Stimulated activated naive CD8-positive, alpha-beta T cell treated with anti-CD3 and anti-CD28 coated beads, Interleukin-15, amount 100 ng/mL, for 72 hours (primary cell): ENCODE data around the gene LCN2.

ENCODE experiments used
- ATAC-seq: fragments of 150-1000 bp; cut with Tn5 transposase; 2 replicates; pipeline ENCODE4 v1.10.0; 2021; ENCODE audit warnings: mild to moderate bottlenecking, moderate library complexity
- DNase-seq, 2 donors: peaks; one replicate each; pipeline ENCODE4 v3.0.0; 2021 to 2022
- H3K27ac Mint-ChIP-seq, 2 donors: one replicate each; pipeline ENCODE4 v1.8.0; 2022; ENCODE audit warnings: mild to moderate bottlenecking in 2 of 2, mixed read lengths in 2 of 2, moderate library complexity in 2 of 2
- H3K27me3 Mint-ChIP-seq: one replicate; pipeline ENCODE4 v1.8.0; 2022; ENCODE audit warnings: mixed read lengths
- H3K4me1 Mint-ChIP-seq: one replicate; pipeline ENCODE4 v1.8.0; 2022; ENCODE audit warnings: mild to moderate bottlenecking, mixed read lengths
- H3K4me3 Mint-ChIP-seq, 2 donors: one replicate each; pipeline ENCODE4 v1.8.0; 2022; ENCODE audit warnings: mild to moderate bottlenecking in 2 of 2, mixed read lengths in 2 of 2, moderate library complexity in 1 of 2
- H3K9me3 Mint-ChIP-seq, 2 donors: one replicate each; pipeline ENCODE4 v1.8.0; 2022; ENCODE audit warnings: mixed read lengths in 2 of 2

LCN2 gene

GRCh38 chr9:128162215-128163026, 13.2 kb downstream of the LCN2 start:
- Mint-ChIP-seq H3K9me3 (no peaks in the 10 kb centered on the region), H3K27me3 (no peaks in the 10 kb centered on the region), H3K4me1 (peaks cover 32% of the 10 kb centered on the region), H3K4me3 (peak overlapping the region in 1 of 2 donors; percentile 54), H3K27ac (no peak overlapping the region)
- DNase-seq (no peak), ATAC-seq (no peak)

GRCh38 chr9:128163027-128163515, 13.8 kb downstream of the LCN2 start:
- Mint-ChIP-seq H3K27me3 (no peaks in the 10 kb centered on the region), H3K4me1 (peaks cover 32% of the 10 kb centered on the region), H3K9me3 (no peaks in the 10 kb centered on the region), H3K27ac (no peak overlapping the region), H3K4me3 (no peak overlapping the region)
- no peak for DNase-seq
- no peak for ATAC-seq

- H3K4me1 Mint-ChIP-seq = peaks cover 32% of the 10 kb centered on the region
- H3K9me3 Mint-ChIP-seq = no peaks in the 10 kb centered on the region
- no peak overlapping the region for H3K27ac Mint-ChIP-seq
- no peaks in the 10 kb centered on the region for H3K27me3 Mint-ChIP-seq
- no peak for ATAC-seq
- H3K4me3 Mint-ChIP-seq = no peak overlapping the region
- no peak for DNase-seq
Measured at GRCh38 chr9:128163523-128164306, 14.5 kb downstream of the LCN2 start.

GRCh38 chr9:128164307-128164885, 15.1 kb downstream of the LCN2 start:
- Mint-ChIP-seq H3K27me3 (no peaks in the 10 kb centered on the region), H3K9me3 (no peaks in the 10 kb centered on the region), H3K4me1 (peaks cover 28% of the 10 kb centered on the region), H3K27ac (no peak overlapping the region), H3K4me3 (no peak overlapping the region)
- ATAC-seq (no peak), DNase-seq (no peak)

- H3K4me3 Mint-ChIP-seq = no peak overlapping the region
- ATAC-seq (no peak), DNase-seq (no peak)
- peaks cover 18% of the 10 kb centered on the region for H3K4me1 Mint-ChIP-seq
- H3K27me3 Mint-ChIP-seq = no peaks in the 10 kb centered on the region
- H3K27ac Mint-ChIP-seq = no peak overlapping the region
- H3K9me3 Mint-ChIP-seq = no peaks in the 10 kb centered on the region
Measured at GRCh38 chr9:128166169-128166568, 16.9 kb downstream of the LCN2 start.

- Mint-ChIP-seq H3K27me3 (no peaks in the 10 kb centered on the region), H3K4me1 (peaks cover 8% of the 10 kb centered on the region), H3K9me3 (no peaks in the 10 kb centered on the region), H3K27ac (peak overlapping the region in 1 of 2 donors; percentile 72), H3K4me3 (no peak overlapping the region)
- DNase-seq (no peak), ATAC-seq (no peak)
Measured at GRCh38 chr9:128167209-128167608, 18.0 kb downstream of the LCN2 start.

- Mint-ChIP-seq H3K27me3 (no peaks in the 10 kb centered on the region), H3K27ac (no peak overlapping the region), H3K4me1 (no peaks in the 10 kb centered on the region), H3K9me3 (no peaks in the 10 kb centered on the region), H3K4me3 (no peak overlapping the region)
- ATAC-seq = no peak
- DNase-seq = no peak
Measured at GRCh38 chr9:128168731-128169308, 19.6 kb downstream of the LCN2 start.

- no peak for DNase-seq
- Mint-ChIP-seq H3K9me3 (no peaks in the 10 kb centered on the region), H3K27ac (no peak overlapping the region), H3K4me3 (no peak overlapping the region), H3K4me1 (no peaks in the 10 kb centered on the region), H3K27me3 (no peaks in the 10 kb centered on the region)
- no peak for ATAC-seq
Measured at GRCh38 chr9:128169492-128169891, 20.2 kb downstream of the LCN2 start.

- H3K27ac Mint-ChIP-seq = peak overlapping the region in 1 of 2 donors; percentile 82
- no peak for ATAC-seq
- H3K27me3 Mint-ChIP-seq = no peaks in the 10 kb centered on the region
- H3K4me1 Mint-ChIP-seq = no peaks in the 10 kb centered on the region
- no peak for DNase-seq
- no peaks in the 10 kb centered on the region for H3K9me3 Mint-ChIP-seq
- H3K4me3 Mint-ChIP-seq = no peak overlapping the region
Measured at GRCh38 chr9:128169925-128170324, 20.7 kb downstream of the LCN2 start.

GRCh38 chr9:128174062-128174461, 24.8 kb downstream of the LCN2 start:
- DNase-seq (no peak), ATAC-seq (no peak)
- no peaks in the 10 kb centered on the region for H3K9me3 Mint-ChIP-seq
- no peaks in the 10 kb centered on the region for H3K27me3 Mint-ChIP-seq
- peak overlapping the region in 1 of 2 donors; percentile 76 for H3K27ac Mint-ChIP-seq
- no peaks in the 10 kb centered on the region for H3K4me1 Mint-ChIP-seq
- H3K4me3 Mint-ChIP-seq = no peak overlapping the region

GRCh38 chr9:128175102-128175563, 25.9 kb downstream of the LCN2 start:
- Mint-ChIP-seq H3K27me3 (no peaks in the 10 kb centered on the region), H3K4me3 (no peak overlapping the region), H3K4me1 (no peaks in the 10 kb centered on the region), H3K9me3 (no peaks in the 10 kb centered on the region), H3K27ac (peak overlapping the region in 1 of 2 donors; percentile 21)
- DNase-seq (no peak), ATAC-seq (no peak)

GRCh38 chr9:128175726-128176125, 26.5 kb downstream of the LCN2 start:
- H3K4me3 Mint-ChIP-seq = no peak overlapping the region
- DNase-seq (no peak), ATAC-seq (no peak)
- H3K27me3 Mint-ChIP-seq = no peaks in the 10 kb centered on the region
- no peaks in the 10 kb centered on the region for H3K9me3 Mint-ChIP-seq
- H3K27ac Mint-ChIP-seq = peak overlapping the region in 1 of 2 donors; percentile 27
- H3K4me1 Mint-ChIP-seq = no peaks in the 10 kb centered on the region

GRCh38 chr9:128178806-128179431, 29.7 kb downstream of the LCN2 start:
- Mint-ChIP-seq H3K4me1 (peaks cover 2% of the 10 kb centered on the region), H3K27me3 (no peaks in the 10 kb centered on the region), H3K9me3 (no peaks in the 10 kb centered on the region), H3K4me3 (no peak overlapping the region), H3K27ac (no peak overlapping the region)
- no peak for DNase-seq
- ATAC-seq = no peak

- no peak overlapping the region for H3K4me3 Mint-ChIP-seq
- H3K27me3 Mint-ChIP-seq = no peaks in the 10 kb centered on the region
- ATAC-seq = no peak
- no peak for DNase-seq
- peaks cover 5% of the 10 kb centered on the region for H3K4me1 Mint-ChIP-seq
- H3K9me3 Mint-ChIP-seq = no peaks in the 10 kb centered on the region
- no peak overlapping the region for H3K27ac Mint-ChIP-seq
Measured at GRCh38 chr9:128180001-128180400, 30.7 kb downstream of the LCN2 start.

GRCh38 chr9:128180447-128180846, 31.2 kb downstream of the LCN2 start:
- H3K4me3 Mint-ChIP-seq = no peak overlapping the region
- H3K27me3 Mint-ChIP-seq = no peaks in the 10 kb centered on the region
- H3K4me1 Mint-ChIP-seq = peaks cover 5% of the 10 kb centered on the region
- no peaks in the 10 kb centered on the region for H3K9me3 Mint-ChIP-seq
- DNase-seq (no peak), ATAC-seq (no peak)
- no peak overlapping the region for H3K27ac Mint-ChIP-seq
